Psoas muscle (tissue), 8 donors: ENCODE measurements around the gene MYO5B. TPM values are rescaled to one million over a fixed set of nuclear protein-coding genes. Genes with fewer than 3 reads are reported as not detected.

Experiments used
- ATAC-seq, 4 donors: fragments of 200-7000 bp; cut with Tn5 transposase; one replicate each; pipeline ENCODE4 v1.9.1; 2020; ENCODE audit warnings: moderate library complexity in 3 of 4, mild to moderate bottlenecking in 2 of 4
- DNase-seq, 2 donors: peaks; one replicate each; pipeline ENCODE4 v3.0.0-alpha.2; 2020
- H3K27ac ChIP-seq: fragments of 200-600 bp; one replicate; pipeline ENCODE4 v1.8.0; 2022
- H3K27me3 ChIP-seq, 3 donors: fragments of 200-600 bp in 1 of 3; one replicate each; pipeline versions ENCODE4 v1.6.1 to v1.8.0; 2013 to 2022; ENCODE audit warnings: low read length in 2 of 3, mild to moderate bottlenecking in 2 of 3, moderate library complexity in 1 of 3; ENCODE audit not compliant: insufficient read depth in 3 of 3
- H3K36me3 ChIP-seq, 2 donors: fragments of 200-600 bp in 1 of 2; one replicate each; pipeline versions ENCODE4 v1.6.1 to v1.8.0; 2013 to 2022; ENCODE audit warnings: low read depth in 1 of 2, mild to moderate bottlenecking in 1 of 2, moderate library complexity in 1 of 2; ENCODE audit not compliant: insufficient read depth in 1 of 2
- H3K4me1 ChIP-seq: fragments of 200-600 bp; one replicate; pipeline ENCODE4 v1.8.0; 2022
- H3K4me3 ChIP-seq: fragments of 200-600 bp; one replicate; pipeline ENCODE4 v1.8.0; 2022; ENCODE audit warnings: mild to moderate bottlenecking
- H3K9me3 ChIP-seq: fragments of 200-600 bp; one replicate; pipeline ENCODE4 v1.8.0; 2022
- WGBS, 3 donors: extraction: QIAGEN DNeasy Blood & Tissue Kit; methylation state at CpG; one replicate each; pipeline versions ENCODE4 v1.1.6 to v1.1.7; 2013; 5-methylcytosine and 5-hydroxymethylcytosine counted together
- intact Hi-C, 2 donors: fragments of 100-400 bp; cut with DNase I; formaldehyde crosslinking; loops; one replicate each; pipeline versions ENCODE4 v1.11.0 to v1.14.2; 2022
- polyA plus RNA-seq, 3 donors: library from polyadenylated mRNA; stranded (reverse); fragments of 200-250 nt; gene quantifications; one replicate each; pipeline ENCODE4 v1.2.3, GENCODE V29; 2013
- total RNA-seq, 4 donors: library from RNA; stranded (reverse); fragmentation: NEBNext Ultra II Directional in 2 of 4; extraction: Animal tissue kit (Norgen Biotek cat#: 25700) in 2 of 4; gene quantifications; one replicate each; pipeline versions ENCODE4 v1.2.1 to v1.2.4, GENCODE V29; 2021 to 2023
- TF ChIP-seq, protein P1 (sequence below): fragments of 200-600 bp; IDR thresholded peaks from one replicate; pipeline ENCODE4 v1.8.0; 2022; ENCODE audit warnings: antibody characterized with exemption
- donor health status: healthy with polysubstance abuse.
- donor health status: DM: no; HTN: no; CAD: no; lungs with moderate emphysema.
- donor health status: Bipolar disorder and iron deficiency.
- donor health status: healthy.
- donor health status: DM: yes; HTN: yes; CAD: no.
- donor health status: DM: no; HTN: no; CAD: no.
- donor health status: DM: no; HTN: no; CAD: no.
- donor health status: DM: yes; HTN: yes; CAD: no.

The MYO5B gene
- total and polyA plus RNA-seq, 7 donors: 0.10 to 1.2 (median 0.44) TPM

DNA sequence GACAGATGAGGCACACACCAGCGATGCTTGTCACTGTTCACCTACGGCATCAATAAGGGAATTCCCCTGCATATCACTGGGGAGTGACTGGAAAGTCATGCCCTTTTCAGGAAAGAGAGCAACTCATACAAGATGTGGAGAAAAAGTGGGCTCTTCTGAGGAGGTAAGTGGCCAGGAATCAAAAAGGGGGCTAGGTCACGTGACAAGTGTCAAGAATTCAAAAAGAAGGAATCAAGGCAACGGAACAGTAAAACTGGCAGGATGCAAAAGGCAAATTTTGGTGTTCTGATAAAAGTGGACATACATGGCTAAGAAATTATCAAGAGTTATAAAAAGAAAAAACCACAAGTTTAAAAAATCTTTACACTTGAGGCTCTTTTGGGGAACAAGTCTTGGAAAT, 190.9 kb downstream of the MYO5B start:
- no peak overlapping the region for H3K4me3 ChIP-seq
- 83 to 87% (median 87%) methylated on average over 4 of the region's 4 CpGs for WGBS, 3 donors
- ATAC-seq (no peak), DNase-seq (no peak)
- no peaks in the 10 kb centered on the region for H3K27me3 ChIP-seq
- no peaks in the 10 kb centered on the region for H3K36me3 ChIP-seq
- no peaks in the 10 kb centered on the region for H3K4me1 ChIP-seq
- no peak overlapping the region for H3K27ac ChIP-seq
- TF ChIP-seq, protein P1, sequence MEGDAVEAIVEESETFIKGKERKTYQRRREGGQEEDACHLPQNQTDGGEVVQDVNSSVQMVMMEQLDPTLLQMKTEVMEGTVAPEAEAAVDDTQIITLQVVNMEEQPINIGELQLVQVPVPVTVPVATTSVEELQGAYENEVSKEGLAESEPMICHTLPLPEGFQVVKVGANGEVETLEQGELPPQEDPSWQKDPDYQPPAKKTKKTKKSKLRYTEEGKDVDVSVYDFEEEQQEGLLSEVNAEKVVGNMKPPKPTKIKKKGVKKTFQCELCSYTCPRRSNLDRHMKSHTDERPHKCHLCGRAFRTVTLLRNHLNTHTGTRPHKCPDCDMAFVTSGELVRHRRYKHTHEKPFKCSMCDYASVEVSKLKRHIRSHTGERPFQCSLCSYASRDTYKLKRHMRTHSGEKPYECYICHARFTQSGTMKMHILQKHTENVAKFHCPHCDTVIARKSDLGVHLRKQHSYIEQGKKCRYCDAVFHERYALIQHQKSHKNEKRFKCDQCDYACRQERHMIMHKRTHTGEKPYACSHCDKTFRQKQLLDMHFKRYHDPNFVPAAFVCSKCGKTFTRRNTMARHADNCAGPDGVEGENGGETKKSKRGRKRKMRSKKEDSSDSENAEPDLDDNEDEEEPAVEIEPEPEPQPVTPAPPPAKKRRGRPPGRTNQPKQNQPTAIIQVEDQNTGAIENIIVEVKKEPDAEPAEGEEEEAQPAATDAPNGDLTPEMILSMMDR: no peak
- intact Hi-C loops: no loop called here
- H3K9me3 ChIP-seq: no peaks in the 10 kb centered on the region

DNA sequence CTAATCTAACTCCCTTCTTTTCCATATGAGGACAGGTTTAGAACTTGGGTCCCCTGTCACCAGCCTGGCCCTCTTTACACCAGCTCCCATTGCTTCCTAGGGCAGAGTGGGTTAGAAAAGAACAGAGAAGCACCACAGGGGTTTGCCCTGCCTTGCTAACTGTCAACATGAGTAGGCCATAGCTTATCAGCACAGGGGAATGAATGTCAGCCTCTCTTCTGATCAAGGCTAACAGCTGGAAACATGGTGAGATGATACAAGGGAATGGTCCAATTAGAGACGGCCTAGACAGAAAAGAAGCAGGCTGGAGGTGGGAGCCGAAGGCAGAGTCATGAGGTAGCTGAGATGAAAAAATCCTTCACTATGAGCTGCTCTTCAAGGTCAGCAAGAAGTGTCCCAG, 192.2 kb downstream of the MYO5B start:
- intact Hi-C loops: no loop called here
- no peaks in the 10 kb centered on the region for H3K36me3 ChIP-seq
- no peak overlapping the region for H3K27ac ChIP-seq
- 57 to 74% (median 65%) methylated on average over 2 of the region's 2 CpGs for WGBS, 3 donors
- H3K27me3 ChIP-seq: no peaks in the 10 kb centered on the region
- no peak overlapping the region for H3K4me3 ChIP-seq
- no peak for ATAC-seq
- H3K9me3 ChIP-seq: no peaks in the 10 kb centered on the region
- TF ChIP-seq, protein P1: no peak
- no peak for DNase-seq
- H3K4me1 ChIP-seq: no peaks in the 10 kb centered on the region

DNA sequence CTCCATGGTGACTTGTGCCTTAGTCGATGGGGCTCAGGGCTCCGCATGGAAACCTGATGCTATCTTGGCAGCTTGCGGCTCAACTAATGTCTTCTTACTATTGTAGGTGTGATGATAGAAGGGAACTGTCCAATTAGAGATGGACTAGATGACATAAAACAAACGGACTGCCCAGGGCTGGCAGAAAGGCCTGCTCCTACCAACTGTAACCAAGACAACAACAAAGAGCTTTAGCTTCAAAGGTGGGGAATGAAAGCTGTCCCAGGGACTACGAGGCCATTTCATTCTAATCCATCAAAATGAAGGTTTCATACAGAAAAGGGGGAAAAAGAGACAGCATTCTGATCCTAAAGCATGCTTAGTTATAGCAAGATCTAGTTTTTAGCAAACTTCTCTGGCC, 194.7 kb downstream of the MYO5B start:
- WGBS, 3 donors: 71 to 81% (median 76%) methylated on average over 5 of the region's 5 CpGs
- Histone ChIP-seq H3K27ac (no peak overlapping the region), H3K9me3 (no peaks in the 10 kb centered on the region), H3K4me3 (no peak overlapping the region), H3K4me1 (no peaks in the 10 kb centered on the region), H3K27me3 (no peaks in the 10 kb centered on the region), H3K36me3 (no peaks in the 10 kb centered on the region)
- intact Hi-C loops: no loop called here
- DNase-seq (no peak), ATAC-seq (no peak)
- TF ChIP-seq, protein P1: no peak

DNA sequence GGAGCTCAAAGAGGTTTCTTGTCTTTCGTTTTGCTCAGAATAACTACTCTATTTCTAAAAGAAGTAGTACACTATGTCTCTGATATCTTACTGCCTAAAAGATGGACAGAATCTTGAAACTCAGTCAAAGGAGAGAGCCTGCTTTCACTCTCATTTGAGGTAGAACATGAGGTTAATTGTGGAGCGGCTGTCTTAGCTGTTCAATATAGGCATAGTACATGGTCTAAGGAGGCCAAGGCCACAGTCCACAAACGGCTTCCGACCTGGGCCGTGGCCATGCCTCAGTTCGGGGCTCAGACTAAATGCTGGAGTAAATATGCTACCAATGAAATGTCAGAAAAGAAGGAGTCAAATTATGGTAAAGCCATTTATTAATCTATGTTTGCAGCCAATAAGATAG, 195.8 kb downstream of the MYO5B start:
- Histone ChIP-seq H3K4me1 (no peaks in the 10 kb centered on the region), H3K36me3 (no peaks in the 10 kb centered on the region), H3K9me3 (no peaks in the 10 kb centered on the region), H3K27me3 (no peaks in the 10 kb centered on the region), H3K4me3 (no peak overlapping the region), H3K27ac (no peak overlapping the region)
- TF ChIP-seq, protein P1: no peak
- DNase-seq (no peak), ATAC-seq (no peak)
- intact Hi-C loops: no loop called here
- 76 to 91% (median 81%) methylated on average over 6 of the region's 6 CpGs for WGBS, 3 donors

DNA sequence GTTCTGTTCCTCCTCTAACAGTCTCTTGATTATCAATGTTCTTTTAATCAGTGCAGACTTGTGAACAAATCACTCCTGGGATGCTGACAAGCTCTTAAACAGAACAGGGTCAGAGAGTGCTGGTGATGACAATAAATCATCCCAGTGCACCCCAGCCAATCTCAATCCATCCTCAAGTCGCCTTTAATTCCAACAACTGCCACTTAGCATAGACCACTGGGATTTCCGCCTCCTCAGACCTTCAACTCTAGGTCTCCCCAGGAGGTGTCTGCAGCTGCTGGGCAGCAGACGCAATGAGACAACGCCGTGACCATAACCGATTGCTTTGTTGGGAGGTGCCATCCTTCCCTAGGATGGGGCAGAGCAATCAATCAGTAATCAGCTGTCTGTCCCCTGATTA, 197.4 kb downstream of the MYO5B start:
- ATAC-seq: no peak
- intact Hi-C loops: no loop called here
- H3K9me3 ChIP-seq: no peaks in the 10 kb centered on the region
- no peaks in the 10 kb centered on the region for H3K36me3 ChIP-seq
- no peak for DNase-seq
- TF ChIP-seq, protein P1: no peak
- 36 to 56% (median 52%) methylated on average over 6 of the region's 6 CpGs for WGBS, 3 donors
- no peaks in the 10 kb centered on the region for H3K4me1 ChIP-seq
- H3K4me3 ChIP-seq: no peak overlapping the region
- no peak overlapping the region for H3K27ac ChIP-seq
- no peaks in the 10 kb centered on the region for H3K27me3 ChIP-seq
